PC-3 (cell line): ENCODE measurements around the gene RIMBP2. TPM values are rescaled to one million over a fixed set of nuclear protein-coding genes. Genes with fewer than 3 reads are reported as not detected.

Experiments
- ATAC-seq: fragments of 200-7000 bp; cut with Tn5 transposase; 2 replicates; pipeline ENCODE4 v1.9.1; 2020; ENCODE audit warnings: mild to moderate bottlenecking, moderate library complexity
- BruUV-seq: library from RNA; stranded (reverse); fragments of 400-500 nt; replicated peaks from 2 replicates; lab custom pipeline; 2021; lab: Mats Ljungman, UMichigan
- CTCF ChIA-PET: fragments of 300-600 bp; sonication (Branson Sonifier 250); formaldehyde crosslinking; loops from one replicate; lab custom pipeline; 2022; ENCODE audit warnings: antibody characterized with exemption; lab: Charles Lee
- POLR2A ChIA-PET: fragments of 300-600 bp; sonication (Branson Sonifier 250); formaldehyde crosslinking; loops from one replicate; lab custom pipeline; 2022; ENCODE audit warnings: antibody characterized with exemption; ENCODE audit not compliant: unreplicated experiment; lab: Charles Lee
- DNase-seq: peaks from one replicate; pipeline ENCODE4 v3.0.0-alpha.2; 2015
- H2AFZ ChIP-seq: fragments of 300-600 bp; sonication (generic); 2 replicates; pipeline ENCODE4 v1.6.0; 2016; ENCODE audit warnings: antibody characterized with exemption, low read length
- H3F3A ChIP-seq: fragments of 300-600 bp; sonication (generic); one replicate; pipeline ENCODE4 v1.6.0; 2017; ENCODE audit warnings: antibody characterized with exemption, low read length, control low read depth, mild to moderate bottlenecking; ENCODE audit not compliant: unreplicated experiment
- H3K27ac ChIP-seq: fragments of 300-600 bp; sonication (generic); 2 replicates; pipeline ENCODE4 v1.5.1; 2016; ENCODE audit warnings: mild to moderate bottlenecking, low read length
- H3K27me3 ChIP-seq: fragments of 300-600 bp; sonication (generic); 2 replicates; pipeline ENCODE4 v1.6.1; 2016; ENCODE audit warnings: low read length, mixed read lengths
- H3K36me3 ChIP-seq: fragments of 300-600 bp; sonication (generic); 2 replicates; pipeline ENCODE4 v1.6.1; 2016; ENCODE audit warnings: low read depth, mixed run types, low read length, mixed read lengths
- H3K4me1 ChIP-seq: fragments of 300-600 bp; sonication (generic); 2 replicates; pipeline ENCODE4 v1.5.1; 2016; ENCODE audit warnings: low read length; ENCODE audit not compliant: insufficient read depth
- H3K4me2 ChIP-seq: fragments of 300-600 bp; sonication (generic); 2 replicates; pipeline ENCODE4 v1.6.0; 2016; ENCODE audit warnings: low read length
- H3K4me3 ChIP-seq: fragments of 300-600 bp; sonication (generic); 2 replicates; pipeline ENCODE4 v1.5.1; 2016; ENCODE audit warnings: mild to moderate bottlenecking, low read length, mixed read lengths
- H3K79me2 ChIP-seq: fragments of 300-600 bp; sonication (generic); 2 replicates; pipeline ENCODE4 v1.6.1; 2017; ENCODE audit warnings: low read length, mixed read lengths
- H3K9ac ChIP-seq: fragments of 300-600 bp; sonication (generic); 2 replicates; pipeline ENCODE4 v1.6.0; 2016; ENCODE audit warnings: mild to moderate bottlenecking, low read length
- H3K9me2 ChIP-seq: fragments of 300-600 bp; sonication (generic); replicated peaks from 2 replicates; pipeline ENCODE4 v1.6.1; 2016; ENCODE audit warnings: mixed run types, low read length, mixed read lengths
- H3K9me3 ChIP-seq: fragments of 300-600 bp; sonication (generic); 2 replicates; pipeline ENCODE4 v1.6.1; 2016; ENCODE audit warnings: low read length, mixed read lengths
- H4K20me1 ChIP-seq: fragments of 300-600 bp; sonication (generic); 2 replicates; pipeline ENCODE4 v1.6.1; 2016; ENCODE audit warnings: low read length, mixed read lengths
- EZH2 ChIP-seq: fragments of 300-600 bp; sonication (generic); IDR thresholded peaks from one replicate; pipeline ENCODE4 v1.6.1; 2017; ENCODE audit warnings: antibody characterized with exemption, mild to moderate bottlenecking, low read length; ENCODE audit not compliant: unreplicated experiment
- EZH2phosphoT487 ChIP-seq: fragments of 300-600 bp; sonication (generic); IDR thresholded peaks from 2 replicates; pipeline ENCODE4 v1.6.1; 2018; ENCODE audit warnings: mild to moderate bottlenecking, antibody characterized with exemption, low read length, borderline replicate concordance
- intact Hi-C: fragments of 100-400 bp; cut with micrococcal nuclease; formaldehyde crosslinking; loops from 2 replicates; pipeline ENCODE4 v1.9.0; 2023
- total RNA-seq: library from RNA; depleted of rRNA; stranded (reverse); fragments of >200 nt; gene quantifications from 2 replicates; pipeline ENCODE4 v1.2.3, GENCODE V29; 2014
- TF ChIP-seq, protein P1 (sequence below): fragments of 300-600 bp; sonication (generic); conservative IDR thresholded peaks from 2 replicates; pipeline ENCODE4 v1.5.1; 2017; ENCODE audit warnings: antibody characterized with exemption, low read depth, mild to moderate bottlenecking, low read length

RIMBP2 gene
- total RNA-seq, 1 experiment from 2014 or later = not detected

GRCh38 chr12:130538343-130539095, 177.6 kb downstream of the RIMBP2 start:
- H2AFZ ChIP-seq = no peak overlapping the region
- no peaks in the 10 kb centered on the region for H3K36me3 ChIP-seq
- no peaks in the 10 kb centered on the region for H3K27me3 ChIP-seq
- no peak overlapping the region for H3K4me3 ChIP-seq
- no peak overlapping the region for H3K4me2 ChIP-seq
- no peaks in the 10 kb centered on the region for H4K20me1 ChIP-seq
- intact Hi-C loops = no loop called here
- no peaks in the 10 kb centered on the region for H3K79me2 ChIP-seq
- no peaks in the 10 kb centered on the region for H3K9me2 ChIP-seq
- H3F3A ChIP-seq = no peaks in the 10 kb centered on the region
- ChIA-PET POLR2A (no interaction called here), CTCF (no interaction called here)
- no peaks in the 10 kb centered on the region for H3K9me3 ChIP-seq
- ATAC-seq (no peak), DNase-seq (no peak)
- no peaks in the 10 kb centered on the region for H3K4me1 ChIP-seq
- TF ChIP-seq, protein P1, sequence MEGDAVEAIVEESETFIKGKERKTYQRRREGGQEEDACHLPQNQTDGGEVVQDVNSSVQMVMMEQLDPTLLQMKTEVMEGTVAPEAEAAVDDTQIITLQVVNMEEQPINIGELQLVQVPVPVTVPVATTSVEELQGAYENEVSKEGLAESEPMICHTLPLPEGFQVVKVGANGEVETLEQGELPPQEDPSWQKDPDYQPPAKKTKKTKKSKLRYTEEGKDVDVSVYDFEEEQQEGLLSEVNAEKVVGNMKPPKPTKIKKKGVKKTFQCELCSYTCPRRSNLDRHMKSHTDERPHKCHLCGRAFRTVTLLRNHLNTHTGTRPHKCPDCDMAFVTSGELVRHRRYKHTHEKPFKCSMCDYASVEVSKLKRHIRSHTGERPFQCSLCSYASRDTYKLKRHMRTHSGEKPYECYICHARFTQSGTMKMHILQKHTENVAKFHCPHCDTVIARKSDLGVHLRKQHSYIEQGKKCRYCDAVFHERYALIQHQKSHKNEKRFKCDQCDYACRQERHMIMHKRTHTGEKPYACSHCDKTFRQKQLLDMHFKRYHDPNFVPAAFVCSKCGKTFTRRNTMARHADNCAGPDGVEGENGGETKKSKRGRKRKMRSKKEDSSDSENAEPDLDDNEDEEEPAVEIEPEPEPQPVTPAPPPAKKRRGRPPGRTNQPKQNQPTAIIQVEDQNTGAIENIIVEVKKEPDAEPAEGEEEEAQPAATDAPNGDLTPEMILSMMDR = no peak
- TF ChIP-seq EZH2 (no peak), EZH2phosphoT487 (no peak)
- BruUV-seq = no TSS peak
- H3K27ac ChIP-seq = no peak overlapping the region
- no peak overlapping the region for H3K9ac ChIP-seq

DNA sequence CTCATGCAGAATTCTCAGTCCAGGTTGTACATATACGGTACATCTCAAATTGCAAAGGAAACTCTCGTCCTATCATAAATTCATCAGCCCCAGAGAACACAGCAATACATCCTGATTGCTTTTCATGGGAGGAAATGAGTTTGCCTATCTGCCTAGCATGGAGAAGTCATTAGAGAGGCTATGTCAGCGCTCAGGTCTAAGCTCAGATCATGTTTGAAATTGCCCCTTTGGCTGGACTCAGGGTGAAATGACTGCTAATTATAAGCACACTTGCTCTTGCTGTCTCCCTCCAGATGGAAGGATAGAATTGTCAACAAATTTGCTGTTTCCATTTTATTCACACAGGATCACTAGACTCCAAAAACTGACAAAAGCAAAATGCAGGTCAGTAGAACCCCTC, 178.4 kb downstream of the RIMBP2 start:
- no peak for DNase-seq
- H3K9me2 ChIP-seq = no peaks in the 10 kb centered on the region
- no peak overlapping the region for H2AFZ ChIP-seq
- BruUV-seq = no TSS peak
- no peaks in the 10 kb centered on the region for H3K9me3 ChIP-seq
- no peak overlapping the region for H3K4me2 ChIP-seq
- H3K27ac ChIP-seq = no peak overlapping the region
- no peak overlapping the region for H3K9ac ChIP-seq
- POLR2A ChIA-PET = no interaction called here
- no peaks in the 10 kb centered on the region for H3K36me3 ChIP-seq
- no peaks in the 10 kb centered on the region for H3K79me2 ChIP-seq
- H3F3A ChIP-seq = no peaks in the 10 kb centered on the region
- H3K27me3 ChIP-seq = no peaks in the 10 kb centered on the region
- CTCF ChIA-PET = no interaction called here
- H3K4me3 ChIP-seq = no peak overlapping the region
- TF ChIP-seq, protein P1 = no peak
- intact Hi-C loops = no loop called here
- no peaks in the 10 kb centered on the region for H3K4me1 ChIP-seq
- H4K20me1 ChIP-seq = no peaks in the 10 kb centered on the region
- no peak for ATAC-seq

GRCh38 chr12:130537051-130537450, 179.0 kb downstream of the RIMBP2 start:
- Histone ChIP-seq H3F3A (no peaks in the 10 kb centered on the region), H3K4me3 (no peak overlapping the region), H3K9me3 (no peaks in the 10 kb centered on the region), H3K9ac (no peak overlapping the region), H4K20me1 (no peaks in the 10 kb centered on the region), H3K27ac (no peak overlapping the region), H3K36me3 (no peaks in the 10 kb centered on the region), H2AFZ (no peak overlapping the region), H3K79me2 (no peaks in the 10 kb centered on the region), H3K9me2 (no peaks in the 10 kb centered on the region), H3K4me2 (no peak overlapping the region), H3K27me3 (no peaks in the 10 kb centered on the region), H3K4me1 (no peaks in the 10 kb centered on the region)
- intact Hi-C loops = no loop called here
- no peak for DNase-seq
- CTCF ChIA-PET = no interaction called here
- no peak for TF ChIP-seq EZH2phosphoT487
- TF ChIP-seq, protein P1 = no peak
- no peak for TF ChIP-seq EZH2
- POLR2A ChIA-PET = no interaction called here
- no TSS peak for BruUV-seq
- no peak for ATAC-seq
